ENCODE measurements around the gene CLIC5. TPM values are rescaled to one million over a fixed set of nuclear protein-coding genes. Genes with fewer than 3 reads are reported as not detected.
"Not testable (repeated sequence)": the region's sequence is repeated elsewhere in the genome, so short reads cannot be mapped to it uniquely, and the experiment has no call there.

The CLIC5 gene
- total RNA-seq, 3 donors from 2014 or later, result 1.5 to 2.9 (median 1.6) TPM

GRCh38 chr6:45927421-45928320 is 88.0 kb downstream of the CLIC5 start:
- Mint-ChIP-seq H3K9me3 (no peaks in the 10 kb centered on the region), H3K4me3 (no peak overlapping the region), H3K4me1 (ENCODE audit: low read depth) (peaks cover 17% of the 10 kb centered on the region), H3K27me3 (ENCODE audit: low read depth) (no peaks in the 10 kb centered on the region), H3K36me3 (ENCODE audit: insufficient read depth) (peaks cover 2% of the 10 kb centered on the region)
- ATAC-seq (no peak), DNase-seq (no peak)

- H3K9me3 Mint-ChIP-seq; H3K27me3 Mint-ChIP-seq (ENCODE audit: low read depth); DNase-seq; H3K4me3 Mint-ChIP-seq; ATAC-seq; H3K36me3 Mint-ChIP-seq (ENCODE audit: insufficient read depth): not testable (repeated sequence)
- H3K4me1 Mint-ChIP-seq (ENCODE audit: low read depth), result peaks cover 23% of the 10 kb centered on the region
Measured at GRCh38 chr6:45926423-45926822, 89.2 kb downstream of the CLIC5 start.

GRCh38 chr6:45924763-45925342 is 90.8 kb downstream of the CLIC5 start:
- Mint-ChIP-seq H3K4me3 (no peak overlapping the region), H3K36me3 (ENCODE audit: insufficient read depth) (no peaks in the 10 kb centered on the region), H3K9me3 (no peaks in the 10 kb centered on the region), H3K4me1 (ENCODE audit: low read depth) (peaks cover 35% of the 10 kb centered on the region), H3K27me3 (ENCODE audit: low read depth) (no peaks in the 10 kb centered on the region)
- no peak for ATAC-seq
- DNase-seq, result no peak

DNA sequence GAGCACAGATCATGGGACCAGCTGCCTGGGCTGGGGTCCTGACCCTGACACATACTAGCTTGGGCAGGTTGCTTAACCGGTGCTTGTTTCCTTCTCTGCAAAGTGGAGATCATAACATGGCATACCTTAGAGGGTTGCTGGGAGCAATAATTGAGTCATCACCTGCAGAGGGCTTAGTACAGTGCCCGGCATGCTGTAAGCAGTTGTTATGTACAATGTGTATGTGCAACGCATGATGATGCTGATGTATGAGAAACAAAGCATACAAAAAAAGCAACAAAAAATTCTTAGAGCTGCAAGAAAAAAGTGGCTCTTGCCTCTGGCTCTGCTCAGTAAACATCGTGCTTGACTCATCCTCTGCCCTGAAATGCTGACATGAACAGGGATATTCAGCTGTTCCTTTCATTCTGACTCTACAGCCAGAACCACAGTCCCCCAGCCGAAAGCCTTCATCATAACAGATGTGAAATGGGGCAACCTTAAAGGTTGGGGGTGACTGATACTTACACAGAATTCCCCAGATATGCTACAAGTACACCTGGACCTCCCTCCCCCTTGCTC is 91.7 kb downstream of the CLIC5 start:
- Mint-ChIP-seq H3K36me3 (ENCODE audit: insufficient read depth) (no peaks in the 10 kb centered on the region), H3K4me1 (ENCODE audit: low read depth) (peaks cover 35% of the 10 kb centered on the region), H3K27me3 (ENCODE audit: low read depth) (no peaks in the 10 kb centered on the region), H3K4me3 (no peak overlapping the region), H3K9me3 (no peaks in the 10 kb centered on the region)
- DNase-seq, result no peak
- ATAC-seq, result peak; percentile 90

DNA sequence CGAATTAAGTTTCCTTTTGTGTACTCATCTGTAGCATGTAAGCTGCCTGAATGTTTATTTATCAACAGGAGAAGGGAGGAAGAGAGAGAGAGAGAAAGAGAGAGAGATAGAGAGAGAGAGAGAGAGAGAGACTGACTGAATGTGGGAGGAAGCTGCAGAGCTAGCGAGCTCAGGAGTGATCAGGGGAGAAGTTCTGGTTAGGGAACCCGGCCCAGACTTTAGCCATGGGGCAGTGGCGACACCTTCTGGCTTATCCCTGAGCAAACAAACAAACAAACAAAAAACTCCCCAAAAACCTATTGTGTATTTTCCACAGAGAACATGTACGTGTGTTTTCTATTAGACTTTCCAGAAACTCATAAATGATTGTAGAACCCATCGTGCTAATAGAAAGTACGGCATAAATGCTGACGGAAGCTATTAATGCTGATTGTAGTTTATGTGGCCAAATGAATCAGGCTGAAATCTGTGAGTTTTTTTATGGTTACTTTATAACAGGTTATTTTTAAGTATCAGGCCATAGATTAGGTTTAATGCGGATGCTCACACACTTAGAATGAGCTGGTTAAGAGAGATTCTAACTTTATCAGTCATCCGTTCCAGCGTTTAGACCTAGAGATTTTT is 92.8 kb downstream of the CLIC5 start:
- DNase-seq, result peak; percentile 24
- Mint-ChIP-seq H3K9me3 (no peaks in the 10 kb centered on the region), H3K27me3 (ENCODE audit: low read depth) (no peaks in the 10 kb centered on the region), H3K36me3 (ENCODE audit: insufficient read depth) (no peaks in the 10 kb centered on the region), H3K4me1 (ENCODE audit: low read depth) (peaks cover 35% of the 10 kb centered on the region), H3K4me3 (peak overlapping the region; percentile 2)
- no peak for ATAC-seq

DNA sequence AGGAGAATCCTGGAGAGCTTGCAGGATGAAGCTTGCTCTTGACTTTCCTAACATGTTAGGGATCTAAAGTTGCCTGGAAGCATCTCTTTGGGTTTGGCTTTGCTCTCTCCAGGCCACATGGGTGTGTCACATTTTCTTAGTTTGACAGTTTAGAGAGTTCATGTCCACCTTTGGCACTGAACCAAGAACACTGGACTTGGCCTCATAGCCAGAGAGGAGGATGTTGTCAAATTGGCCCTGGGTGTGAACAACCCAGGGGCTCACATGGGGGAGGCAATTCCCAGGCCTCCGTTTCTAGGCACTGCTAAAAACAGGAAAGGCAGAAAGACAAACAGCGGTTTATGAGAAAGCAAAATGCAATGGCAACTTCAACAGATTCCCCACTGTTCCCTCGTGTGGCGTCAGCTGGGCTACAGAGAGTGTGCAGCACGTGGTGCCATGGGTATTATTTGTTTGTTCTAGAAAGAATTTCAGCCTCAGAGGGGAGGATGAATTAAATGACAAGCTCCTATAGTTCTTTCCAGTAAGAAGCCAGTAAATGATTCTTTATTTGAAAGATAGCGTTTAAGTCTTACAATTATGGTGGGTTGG is 93.9 kb downstream of the CLIC5 start:
- Mint-ChIP-seq H3K36me3 (ENCODE audit: insufficient read depth) (no peaks in the 10 kb centered on the region), H3K4me1 (ENCODE audit: low read depth) (peaks cover 35% of the 10 kb centered on the region), H3K27me3 (ENCODE audit: low read depth) (no peaks in the 10 kb centered on the region), H3K4me3 (no peak overlapping the region), H3K9me3 (no peaks in the 10 kb centered on the region)
- ATAC-seq, result no peak
- DNase-seq, result no peak

DNA sequence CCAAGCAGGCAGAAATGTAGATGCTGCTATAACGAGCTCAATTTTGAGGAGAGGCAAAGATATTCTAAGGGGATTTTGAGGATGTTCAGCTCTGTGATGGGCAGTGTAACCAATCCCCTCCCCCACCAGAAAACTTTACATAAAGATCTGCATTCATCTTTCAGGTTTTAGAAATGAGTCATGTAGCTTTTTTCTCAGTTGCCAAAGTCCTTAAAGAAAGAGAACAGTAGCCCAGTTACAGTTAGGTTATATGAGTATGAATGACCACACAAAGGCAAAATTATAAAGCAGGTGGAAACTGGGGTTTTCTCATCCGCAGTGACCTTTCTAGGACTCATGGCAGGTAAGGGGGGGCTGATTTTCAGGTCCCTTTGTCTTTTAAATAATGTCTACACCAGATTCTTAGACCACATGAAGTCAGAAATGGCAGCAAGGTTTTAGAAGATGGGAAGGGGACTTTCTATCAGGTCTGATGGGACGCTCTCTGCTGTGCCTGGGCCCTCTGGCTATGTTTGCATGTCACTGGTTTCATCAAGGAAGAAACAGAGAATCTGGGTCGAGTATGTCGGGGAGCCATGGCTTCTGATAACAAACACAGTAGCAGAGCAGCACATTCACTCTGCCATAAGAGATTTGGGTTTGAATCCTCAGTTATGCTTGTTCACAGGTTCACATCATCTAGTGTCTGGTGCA is 94.7 kb downstream of the CLIC5 start:
- no peaks in the 10 kb centered on the region for H3K9me3 Mint-ChIP-seq
- H3K27me3 Mint-ChIP-seq (ENCODE audit: low read depth), result no peaks in the 10 kb centered on the region
- DNase-seq (no peak), ATAC-seq (no peak)
- H3K36me3 Mint-ChIP-seq (ENCODE audit: insufficient read depth), result peaks cover 3% of the 10 kb centered on the region
- H3K4me3 Mint-ChIP-seq, result no peak overlapping the region
- H3K4me1 Mint-ChIP-seq (ENCODE audit: low read depth), result peaks cover 35% of the 10 kb centered on the region

DNA sequence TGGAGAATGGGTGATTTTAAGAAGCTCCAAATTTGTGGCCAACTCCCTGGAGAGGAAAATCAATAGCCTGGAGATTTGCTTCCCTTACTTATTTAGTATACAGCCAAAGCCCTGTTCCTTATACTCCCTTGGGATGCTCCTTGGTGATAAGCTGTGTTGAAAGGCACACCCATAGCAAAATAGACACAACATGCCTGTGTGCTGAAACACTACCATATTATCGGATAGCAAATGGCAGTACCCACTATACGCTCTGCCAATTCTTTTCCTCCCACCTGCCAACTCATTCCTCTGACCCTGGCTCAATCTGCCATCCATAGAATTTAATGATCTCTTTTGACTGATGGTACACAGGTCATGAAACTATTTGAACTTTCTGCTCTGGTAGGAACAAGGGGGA is 98.2 kb downstream of the CLIC5 start:
- DNase-seq, result no peak
- Mint-ChIP-seq H3K4me1 (ENCODE audit: low read depth) (peaks cover 16% of the 10 kb centered on the region), H3K9me3 (no peaks in the 10 kb centered on the region), H3K4me3 (no peak overlapping the region), H3K27me3 (ENCODE audit: low read depth) (no peaks in the 10 kb centered on the region), H3K36me3 (ENCODE audit: insufficient read depth) (peaks cover 18% of the 10 kb centered on the region)
- no peak for ATAC-seq

DNA sequence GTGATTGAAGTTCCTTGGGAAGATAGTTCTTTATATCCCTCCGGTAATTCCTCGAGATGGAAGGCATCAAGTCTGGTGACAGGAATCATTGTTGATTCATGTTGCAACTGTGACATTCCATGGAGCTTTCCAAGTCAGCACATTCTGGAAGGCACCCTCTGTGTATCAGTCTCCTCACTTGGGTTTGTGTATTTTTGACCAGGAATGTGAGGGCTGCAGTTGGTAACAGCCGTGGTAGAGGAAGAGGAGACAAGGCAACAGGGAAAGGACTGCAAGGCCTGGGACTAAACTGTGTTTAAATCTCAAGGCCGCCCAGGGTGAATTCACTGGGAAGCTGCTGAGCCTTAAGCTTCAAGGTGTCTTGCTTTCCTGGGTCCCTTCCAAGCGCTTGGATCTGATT is 99.0 kb downstream of the CLIC5 start:
- Mint-ChIP-seq H3K36me3 (ENCODE audit: insufficient read depth) (peaks cover 26% of the 10 kb centered on the region), H3K9me3 (no peaks in the 10 kb centered on the region)
- DNase-seq, result no peak

DNA sequence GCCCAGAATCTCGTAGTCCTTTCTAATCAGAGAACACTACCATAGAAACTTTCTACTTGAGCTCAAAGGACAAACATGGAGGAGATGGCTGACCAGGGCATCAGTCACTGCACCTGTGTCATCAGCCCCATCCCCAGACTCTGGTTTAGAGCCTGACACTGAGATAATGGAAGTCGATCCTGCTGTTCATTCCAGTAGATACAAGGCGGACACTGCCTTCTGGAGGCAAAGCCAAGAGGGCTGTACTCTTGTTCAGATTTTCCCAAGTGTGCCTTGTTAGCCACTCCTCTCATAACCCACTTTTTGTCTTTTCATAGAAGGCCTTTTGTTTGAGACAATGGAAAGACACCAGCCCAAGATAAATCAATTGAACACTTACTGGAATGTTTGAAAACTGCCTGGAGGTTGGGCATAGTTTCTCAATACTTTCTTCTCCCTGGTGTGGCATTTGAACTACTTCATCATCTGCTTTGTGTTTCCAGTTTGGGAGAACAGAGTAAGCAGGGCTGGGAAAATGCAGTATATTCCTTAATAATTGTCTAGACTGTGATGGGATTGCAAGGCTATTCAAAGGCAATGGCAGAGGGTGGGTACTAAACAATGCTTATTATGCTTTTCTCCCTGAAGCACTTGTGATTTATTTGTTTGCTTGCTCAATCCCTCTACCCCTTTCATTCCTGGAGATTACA is 99.7 kb downstream of the CLIC5 start:
- peaks cover 30% of the 10 kb centered on the region for H3K36me3 Mint-ChIP-seq (ENCODE audit: insufficient read depth)
- ATAC-seq, result no peak
- H3K27me3 Mint-ChIP-seq (ENCODE audit: low read depth), result no peaks in the 10 kb centered on the region
- H3K4me1 Mint-ChIP-seq (ENCODE audit: low read depth), result peaks cover 7% of the 10 kb centered on the region
- H3K4me3 Mint-ChIP-seq, result no peak overlapping the region
- no peak for DNase-seq
- no peaks in the 10 kb centered on the region for H3K9me3 Mint-ChIP-seq

More for the DNA sequence above, 99.0 kb downstream of the CLIC5 start:
- H3K4me3 Mint-ChIP-seq, result no peak overlapping the region
- H3K27me3 Mint-ChIP-seq (ENCODE audit: low read depth), result no peaks in the 10 kb centered on the region
- peaks cover 12% of the 10 kb centered on the region for H3K4me1 Mint-ChIP-seq (ENCODE audit: low read depth)
- ATAC-seq, result no peak

DNA sequence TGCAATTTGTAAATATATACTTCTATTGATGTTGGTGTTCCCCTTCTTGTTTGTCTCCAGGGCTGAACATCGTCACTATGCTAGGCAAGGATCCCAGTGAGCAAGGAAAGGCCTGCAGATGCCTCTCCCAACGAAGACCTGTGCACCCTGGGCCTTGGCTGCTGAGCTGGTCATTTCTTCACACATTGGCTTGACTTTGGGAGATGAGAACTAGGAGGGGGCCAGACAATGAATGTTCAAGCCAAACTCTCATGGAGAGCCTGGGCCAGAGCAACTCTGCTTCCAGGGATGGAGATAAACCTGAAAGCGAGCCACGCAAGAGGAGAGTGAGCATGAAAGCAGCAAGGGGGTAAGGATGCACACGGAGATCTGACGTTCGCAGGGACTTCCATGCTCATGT is 104.0 kb downstream of the CLIC5 start:
- DNase-seq (no peak), ATAC-seq (no peak)
- H3K36me3 Mint-ChIP-seq (ENCODE audit: insufficient read depth), result peaks cover 35% of the 10 kb centered on the region
- H3K9me3 Mint-ChIP-seq, result no peaks in the 10 kb centered on the region
- H3K4me1 Mint-ChIP-seq (ENCODE audit: low read depth), result no peaks in the 10 kb centered on the region
- no peak overlapping the region for H3K4me3 Mint-ChIP-seq
- no peaks in the 10 kb centered on the region for H3K27me3 Mint-ChIP-seq (ENCODE audit: low read depth)

- H3K27me3 Mint-ChIP-seq (ENCODE audit: low read depth), result no peaks in the 10 kb centered on the region
- H3K36me3 Mint-ChIP-seq (ENCODE audit: insufficient read depth), result peaks cover 2% of the 10 kb centered on the region
- H3K4me3 Mint-ChIP-seq, result no peak overlapping the region
- no peak for DNase-seq
- H3K9me3 Mint-ChIP-seq, result no peaks in the 10 kb centered on the region
- H3K4me1 Mint-ChIP-seq (ENCODE audit: low read depth), result no peaks in the 10 kb centered on the region
- ATAC-seq, result no peak
Measured at GRCh38 chr6:45903959-45904358, 111.7 kb downstream of the CLIC5 start.

- ATAC-seq (no peak), DNase-seq (no peak)
- Mint-ChIP-seq H3K9me3 (no peaks in the 10 kb centered on the region), H3K4me3 (no peak overlapping the region), H3K4me1 (ENCODE audit: low read depth) (no peaks in the 10 kb centered on the region), H3K27me3 (ENCODE audit: low read depth) (no peaks in the 10 kb centered on the region), H3K36me3 (ENCODE audit: insufficient read depth) (peaks cover 2% of the 10 kb centered on the region)
Measured at GRCh38 chr6:45902984-45903383, 112.7 kb downstream of the CLIC5 start.
